Subcutaneous abdominal adipose tissue (tissue), 5 donors: ENCODE results near the gene VNN1.
"Not testable (repeated sequence)": the region's sequence is repeated elsewhere in the genome, so short reads cannot be mapped to it uniquely, and the experiment has no call there.

Experiments used
- H3K27ac ChIP-seq: one replicate; pipeline ENCODE4 v1.7.0; 2013; ENCODE audit warnings: low read depth, mild to moderate bottlenecking, inconsistent platforms, low read length, moderate library complexity
- H3K27me3 ChIP-seq, 5 donors: one replicate each; pipeline ENCODE4 v1.7.0; 2013; ENCODE audit warnings: low read length in 5 of 5, inconsistent platforms in 1 of 5; ENCODE audit not compliant: control insufficient read depth in 5 of 5, insufficient read depth in 4 of 5
- H3K36me3 ChIP-seq, 5 donors: one replicate each; pipeline ENCODE4 v1.7.0; 2013; ENCODE audit warnings: low read length in 5 of 5; ENCODE audit not compliant: control insufficient read depth in 5 of 5, insufficient read depth in 5 of 5
- H3K4me1 ChIP-seq, 5 donors: one replicate each; pipeline ENCODE4 v1.7.0; 2013; ENCODE audit warnings: low read length in 5 of 5, mild to moderate bottlenecking in 3 of 5, moderate library complexity in 1 of 5; ENCODE audit not compliant: control insufficient read depth in 5 of 5, insufficient read depth in 5 of 5
- H3K4me3 ChIP-seq, 5 donors: one replicate each; pipeline ENCODE4 v1.7.0; 2013; ENCODE audit warnings: low read length in 5 of 5, low read depth in 1 of 5
- H3K9ac ChIP-seq, 5 donors: one replicate each; pipeline ENCODE4 v1.7.0; 2013; ENCODE audit warnings: low read length in 5 of 5, mild to moderate bottlenecking in 4 of 5, moderate library complexity in 3 of 5
- H3K9me3 ChIP-seq, 5 donors: one replicate each; pipeline ENCODE4 v1.7.0; 2013; ENCODE audit warnings: low read length in 5 of 5; ENCODE audit not compliant: control insufficient read depth in 5 of 5
- donor health status: healthy.
- donor health status: healthy.
- donor health status: healthy.
- donor health status: healthy.
- donor health status: healthy.

The VNN1 gene

DNA sequence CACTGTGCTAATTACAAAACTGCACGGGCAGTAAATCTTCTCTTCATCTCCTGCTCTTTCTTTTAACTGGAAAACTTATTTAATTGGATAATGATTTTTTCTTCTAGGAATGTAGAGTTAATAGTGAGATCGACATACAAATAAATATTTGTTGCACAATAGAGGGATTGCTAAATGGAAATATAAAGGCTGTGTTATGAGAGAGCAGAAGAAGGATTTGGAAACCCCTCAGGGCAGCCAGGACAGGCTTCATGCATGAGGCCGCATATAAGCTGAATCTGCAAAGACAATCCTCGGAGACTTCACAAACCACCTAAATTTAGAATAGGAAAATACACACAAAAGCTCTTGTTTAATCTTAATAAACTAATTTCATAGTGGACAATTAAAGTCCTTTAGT is 51.9 kb downstream of the VNN1 start:
- H3K27me3 ChIP-seq, result no peaks in the 10 kb centered on the region
- no peak overlapping the region for H3K9ac ChIP-seq
- H3K36me3 ChIP-seq, result no peaks in the 10 kb centered on the region
- peaks cover 0 to 4% (median 0%) of the 10 kb centered on the region in 5 donors for H3K9me3 ChIP-seq
- H3K27ac ChIP-seq, result no peak overlapping the region
- H3K4me1 ChIP-seq, result peaks cover 0 to 2% (median 0%) of the 10 kb centered on the region in 5 donors
- no peak overlapping the region for H3K4me3 ChIP-seq

DNA sequence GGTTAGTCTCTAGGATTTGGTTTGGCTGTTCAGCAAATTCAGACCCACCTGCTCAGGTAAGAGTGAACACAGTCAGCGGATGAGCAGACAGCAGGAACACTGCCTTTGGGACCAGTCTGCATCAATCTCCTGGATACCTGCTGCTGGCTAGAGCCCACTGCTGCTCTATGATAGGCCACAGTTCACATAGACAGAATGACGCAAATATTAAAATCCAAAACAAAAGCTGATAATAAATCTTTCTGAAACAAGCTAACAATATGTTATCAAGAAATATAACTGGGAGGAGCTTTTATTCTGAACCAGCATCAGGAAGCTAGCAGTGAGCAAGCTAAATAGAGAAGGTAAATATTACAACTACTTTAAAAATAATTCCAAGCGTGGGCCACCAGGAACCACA is 54.8 kb downstream of the VNN1 start, which contains the start of gene TAAR1:
TSS of gene TAAR1 (minus strand) at position 101 of the 400 bp plus-strand sequence. CDS start 13,179 bp downstream, outside the sequence.
- Histone ChIP-seq H3K9ac (no peak within 1 kb of the TSS), H3K4me1 (peaks cover 0 to 2% (median 0%) of the 10 kb centered on the region in 5 donors), H3K4me3 (no peak within 1 kb of the TSS), H3K36me3 (no peaks in the 10 kb centered on the region), H3K9me3 (peaks cover 0 to 4% (median 0%) of the 10 kb centered on the region in 5 donors), H3K27ac (no peak within 1 kb of the TSS), H3K27me3 (no peaks in the 10 kb centered on the region)

DNA sequence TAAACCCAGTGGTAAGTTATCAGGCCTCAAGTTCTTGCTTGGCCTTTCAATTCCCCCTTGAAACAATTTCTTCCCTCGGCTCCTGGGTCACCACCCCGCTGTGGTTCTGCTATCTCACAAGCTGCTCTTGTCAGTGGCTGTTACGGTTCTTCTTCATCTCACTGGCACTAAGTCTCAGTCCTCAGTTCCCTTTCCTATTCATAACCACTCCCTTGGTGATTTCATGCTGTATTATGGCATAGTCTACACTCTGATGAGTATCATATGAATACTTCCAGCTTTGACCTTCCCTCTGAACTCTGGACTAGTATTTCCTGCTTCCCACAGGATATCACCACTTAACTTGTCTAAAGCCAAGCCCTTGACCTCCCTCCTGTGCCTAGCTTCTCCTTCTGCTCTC is 62.8 kb downstream of the VNN1 start:
- H3K9ac ChIP-seq, result no peak overlapping the region
- peaks cover 0 to 3% (median 0%) of the 10 kb centered on the region in 5 donors for H3K9me3 ChIP-seq
- H3K36me3 ChIP-seq, result no peaks in the 10 kb centered on the region
- no peak overlapping the region for H3K4me3 ChIP-seq
- no peaks in the 10 kb centered on the region for H3K27me3 ChIP-seq
- H3K4me1 ChIP-seq, result no peaks in the 10 kb centered on the region
- no peak overlapping the region for H3K27ac ChIP-seq

DNA sequence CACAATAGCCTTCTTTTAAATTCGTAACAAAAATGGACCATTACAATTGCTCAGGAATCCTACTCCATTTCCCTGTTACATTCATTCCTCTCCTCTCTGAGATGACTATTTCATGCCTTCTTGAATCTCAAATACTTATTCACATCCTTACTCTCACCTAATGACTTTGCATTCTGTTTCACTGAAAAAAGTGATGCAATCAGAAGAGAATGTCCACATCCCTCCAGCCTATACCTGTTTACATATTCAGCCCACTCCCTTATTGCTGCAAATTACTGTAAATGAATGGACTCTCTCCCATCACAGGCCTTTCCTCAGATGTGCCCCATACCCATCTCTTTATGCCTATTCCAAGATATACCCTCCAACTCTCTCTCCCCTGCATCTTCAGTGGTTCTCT is 63.4 kb downstream of the VNN1 start:
- H3K9me3 ChIP-seq, result peaks cover 0 to 3% (median 0%) of the 10 kb centered on the region in 5 donors
- no peaks in the 10 kb centered on the region for H3K36me3 ChIP-seq
- H3K27ac ChIP-seq, result no peak overlapping the region
- no peaks in the 10 kb centered on the region for H3K27me3 ChIP-seq
- no peak overlapping the region for H3K4me3 ChIP-seq
- H3K9ac ChIP-seq, result no peak overlapping the region
- H3K4me1 ChIP-seq, result no peaks in the 10 kb centered on the region

DNA sequence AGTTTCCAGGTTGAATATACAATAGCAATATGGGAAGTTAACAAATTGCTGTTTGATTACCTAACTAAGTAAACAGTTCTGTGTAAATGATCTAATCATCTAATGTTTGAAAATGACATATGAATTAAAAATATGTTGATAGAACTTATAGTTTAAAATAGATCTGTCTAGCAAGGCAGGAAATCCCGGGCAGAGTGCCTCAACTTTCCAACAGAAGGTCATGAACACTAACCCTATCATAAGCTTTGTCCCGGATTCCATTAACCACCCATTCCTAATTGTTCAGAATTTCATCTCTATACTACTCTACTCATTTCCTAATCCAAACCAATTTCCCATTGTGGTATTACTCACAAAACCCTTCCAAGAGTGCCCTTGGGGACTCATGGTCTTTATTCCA is 65.0 kb downstream of the VNN1 start:
- H3K9ac ChIP-seq, result no peak overlapping the region
- H3K27me3 ChIP-seq, result no peaks in the 10 kb centered on the region
- peaks cover 0 to 3% (median 0%) of the 10 kb centered on the region in 5 donors for H3K9me3 ChIP-seq
- no peaks in the 10 kb centered on the region for H3K4me1 ChIP-seq
- H3K36me3 ChIP-seq, result no peaks in the 10 kb centered on the region
- no peak overlapping the region for H3K4me3 ChIP-seq
- H3K27ac ChIP-seq, result no peak overlapping the region

DNA sequence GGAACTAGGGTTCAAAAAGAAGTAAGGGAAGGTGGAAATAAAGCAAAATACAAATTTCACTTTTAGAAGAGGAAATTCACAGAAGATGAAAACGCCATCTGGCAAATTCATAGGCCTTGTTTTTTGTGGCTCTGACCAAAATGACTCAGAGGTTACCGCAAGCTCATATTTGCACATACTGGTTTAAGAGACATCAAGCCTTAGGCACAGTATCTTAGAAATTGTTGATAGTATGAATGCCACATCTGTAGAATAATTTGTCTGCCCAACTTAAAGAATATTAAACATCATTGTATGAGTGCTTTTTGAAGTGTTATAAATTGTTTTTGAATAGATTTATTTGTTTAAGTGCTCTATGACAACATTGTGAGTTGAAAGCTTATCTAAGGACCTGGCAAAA is 65.5 kb downstream of the VNN1 start:
- H3K27ac ChIP-seq, result no peak overlapping the region
- H3K36me3 ChIP-seq, result no peaks in the 10 kb centered on the region
- peaks cover 0 to 3% (median 0%) of the 10 kb centered on the region in 5 donors for H3K9me3 ChIP-seq
- H3K4me1 ChIP-seq, result no peaks in the 10 kb centered on the region
- H3K27me3 ChIP-seq, result no peaks in the 10 kb centered on the region
- no peak overlapping the region for H3K9ac ChIP-seq
- H3K4me3 ChIP-seq, result no peak overlapping the region

DNA sequence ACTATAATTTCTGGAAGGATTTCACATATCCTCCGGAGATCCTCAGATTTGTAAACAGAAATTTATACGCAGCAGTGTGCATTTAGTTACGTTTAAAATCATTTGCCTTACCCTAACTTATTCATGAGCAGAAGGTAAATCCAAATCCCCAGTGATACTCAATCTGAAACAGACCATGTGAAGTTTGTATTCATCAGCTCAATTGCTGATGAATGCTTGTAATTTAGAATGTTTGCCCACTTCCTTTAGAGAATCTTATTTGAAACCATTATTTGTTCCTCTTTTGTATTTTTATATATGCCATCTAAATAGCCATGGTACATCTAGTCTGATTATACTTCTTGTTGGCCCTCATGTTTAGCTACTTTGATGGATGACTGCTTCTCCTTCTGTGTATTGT is 70.3 kb downstream of the VNN1 start:
- H3K4me1 ChIP-seq, result no peaks in the 10 kb centered on the region
- H3K4me3 ChIP-seq, result no peak overlapping the region
- no peak overlapping the region for H3K27ac ChIP-seq
- H3K36me3 ChIP-seq, result no peaks in the 10 kb centered on the region
- H3K9ac ChIP-seq, result no peak overlapping the region
- H3K27me3 ChIP-seq, result no peaks in the 10 kb centered on the region
- H3K9me3 ChIP-seq, result no peaks in the 10 kb centered on the region

DNA sequence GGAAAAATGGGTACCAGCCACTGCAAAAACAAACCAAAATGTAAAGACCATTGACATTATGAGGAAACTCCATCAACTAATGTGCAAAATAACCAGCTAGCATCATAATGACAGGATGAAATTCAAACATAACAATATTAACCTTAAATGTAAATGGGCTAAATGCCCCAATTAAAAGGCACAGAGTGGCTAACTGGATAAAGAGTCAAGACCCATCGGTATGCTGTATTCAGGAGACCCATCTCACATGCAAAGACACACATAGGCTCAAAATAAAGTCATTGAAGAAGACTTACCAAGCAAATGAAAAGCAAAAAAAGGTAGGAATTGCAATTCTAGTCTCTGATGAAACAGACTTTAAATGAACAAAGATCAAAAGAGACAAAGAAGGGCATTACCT is 76.7 kb downstream of the VNN1 start:
- H3K36me3 ChIP-seq, H3K4me1 ChIP-seq, H3K27ac ChIP-seq, H3K27me3 ChIP-seq, H3K9me3 ChIP-seq, H3K9ac ChIP-seq, H3K4me3 ChIP-seq: not testable (repeated sequence)

DNA sequence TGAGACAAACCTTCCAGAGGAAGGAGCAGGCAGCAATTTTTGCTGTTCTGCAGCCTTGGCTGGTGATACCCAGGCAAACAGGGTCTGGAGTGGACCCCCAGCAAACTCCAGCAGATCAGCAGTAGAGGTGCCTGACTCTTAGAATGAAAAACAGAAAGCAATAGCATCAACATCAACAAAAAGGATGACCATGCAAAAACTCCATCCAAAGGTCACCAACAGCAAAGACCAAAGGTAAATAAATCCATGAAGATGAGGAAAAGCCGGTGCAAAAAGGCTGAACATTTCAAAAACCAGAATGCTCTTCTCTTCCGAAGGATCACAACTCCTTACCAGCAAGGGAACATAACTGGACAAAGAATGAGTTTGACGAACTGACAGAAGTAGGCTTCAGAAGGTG is 77.9 kb downstream of the VNN1 start:
- H3K9me3 ChIP-seq, H3K27ac ChIP-seq, H3K4me3 ChIP-seq, H3K4me1 ChIP-seq, H3K9ac ChIP-seq, H3K36me3 ChIP-seq, H3K27me3 ChIP-seq: not testable (repeated sequence)

DNA sequence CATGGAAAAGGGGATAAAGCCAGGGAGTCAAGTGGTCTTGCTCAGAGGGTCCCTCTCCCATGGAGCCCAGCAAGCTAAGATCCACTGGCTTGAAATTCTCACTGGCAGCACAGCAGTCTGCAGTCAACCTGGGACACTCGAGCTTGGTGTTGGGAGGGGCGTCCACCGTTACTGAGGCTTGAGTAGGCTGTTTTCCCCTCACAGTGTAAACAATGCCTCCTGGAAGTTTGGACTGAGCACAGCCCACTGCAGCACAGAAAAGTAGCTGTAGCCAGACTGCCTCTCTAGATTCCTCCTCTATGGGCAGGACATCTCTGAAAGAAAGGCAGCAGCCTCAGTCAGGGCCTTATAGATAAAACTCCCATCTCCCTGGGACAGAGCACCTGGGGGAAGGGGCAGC is 78.6 kb downstream of the VNN1 start:
- H3K4me3 ChIP-seq, H3K4me1 ChIP-seq, H3K27ac ChIP-seq, H3K9ac ChIP-seq, H3K36me3 ChIP-seq, H3K9me3 ChIP-seq, H3K27me3 ChIP-seq: not testable (repeated sequence)

DNA sequence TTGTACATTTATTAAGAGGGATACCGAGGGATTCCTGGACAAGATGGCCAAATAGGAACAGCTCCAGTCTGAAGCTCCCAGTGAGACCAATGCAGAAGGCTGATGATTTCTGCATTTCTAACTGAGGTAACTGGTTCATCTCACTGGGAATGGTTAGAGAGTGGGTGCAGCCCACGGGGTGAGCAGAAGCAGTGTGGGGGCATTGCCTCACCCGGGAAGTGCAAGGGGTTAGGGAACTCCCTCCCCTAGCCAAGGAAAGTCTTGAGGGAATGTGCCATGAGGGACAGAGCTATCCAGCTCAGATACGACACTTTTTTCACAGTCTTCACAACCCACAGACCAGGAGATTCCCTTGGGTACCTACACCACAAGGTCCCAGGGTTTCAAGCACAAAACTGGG is 79.1 kb downstream of the VNN1 start:
- Histone ChIP-seq H3K4me1 (no peaks in the 10 kb centered on the region), H3K9me3 (no peaks in the 10 kb centered on the region), H3K27me3 (peaks cover 0 to 7% (median 6%) of the 10 kb centered on the region in 5 donors), H3K36me3 (no peaks in the 10 kb centered on the region), H3K27ac (no peak overlapping the region), H3K9ac (no peak overlapping the region), H3K4me3 (no peak overlapping the region)
